ENCODE measurements around the gene PRKG1.
"Not testable (repeated sequence)": the region's sequence is repeated elsewhere in the genome, so short reads cannot be mapped to it uniquely, and the experiment has no call there.

The PRKG1 gene

GRCh38 chr10:51547941-51548340 is 473.7 kb downstream of the PRKG1 start:
- no peak for DNase-seq

GRCh38 chr10:51552879-51553278 is 478.6 kb downstream of the PRKG1 start:
- DNase-seq, result no peak

- DNase-seq, result no peak
Observed at GRCh38 chr10:51564896-51565510, 490.7 kb downstream of the PRKG1 start.

GRCh38 chr10:51567271-51567670 is 493.0 kb downstream of the PRKG1 start:
- DNase-seq, result no peak

- no peak for DNase-seq
Observed at GRCh38 chr10:51569467-51569866, 495.2 kb downstream of the PRKG1 start.

- no peak for DNase-seq
Observed at GRCh38 chr10:51574248-51575048, 500.2 kb downstream of the PRKG1 start.

GRCh38 chr10:51581196-51581595 is 506.9 kb downstream of the PRKG1 start:
- DNase-seq, result not testable (repeated sequence)

GRCh38 chr10:51583976-51584375 is 509.7 kb downstream of the PRKG1 start:
- no peak for DNase-seq

- no peak for DNase-seq
Observed at GRCh38 chr10:51585742-51586141, 511.5 kb downstream of the PRKG1 start.

- DNase-seq, result no peak
Observed at GRCh38 chr10:51588984-51589383, 514.7 kb downstream of the PRKG1 start.

- no peak for DNase-seq
Observed at GRCh38 chr10:51590818-51591217, 516.5 kb downstream of the PRKG1 start.

- DNase-seq, result no peak
Observed at GRCh38 chr10:51596695-51597094, 522.4 kb downstream of the PRKG1 start.

- no peak for DNase-seq
Observed at GRCh38 chr10:51599647-51600046, 525.4 kb downstream of the PRKG1 start.

GRCh38 chr10:51602326-51602725 is 528.0 kb downstream of the PRKG1 start:
- peak; percentile 35 for DNase-seq

GRCh38 chr10:51604579-51604978 is 530.3 kb downstream of the PRKG1 start:
- no peak for DNase-seq

GRCh38 chr10:51606825-51607462 is 532.7 kb downstream of the PRKG1 start:
- no peak for DNase-seq

- no peak for DNase-seq
Observed at GRCh38 chr10:51607463-51607835, 533.2 kb downstream of the PRKG1 start.

GRCh38 chr10:51608211-51608610 is 533.9 kb downstream of the PRKG1 start:
- no peak for DNase-seq

GRCh38 chr10:51615764-51616298 is 541.5 kb downstream of the PRKG1 start:
- DNase-seq, result no peak

GRCh38 chr10:51617576-51618235 is 543.4 kb downstream of the PRKG1 start:
- no peak for DNase-seq

- no peak for DNase-seq
Observed at GRCh38 chr10:51619365-51619764, 545.1 kb downstream of the PRKG1 start.

- DNase-seq, result no peak
Observed at GRCh38 chr10:51620131-51620530, 545.8 kb downstream of the PRKG1 start.

- no peak for DNase-seq
Observed at GRCh38 chr10:51624013-51624412, 549.7 kb downstream of the PRKG1 start.
